ENCODE measurements around the gene JAK3. TPM values are rescaled to one million over a fixed set of nuclear protein-coding genes. Genes with fewer than 3 reads are reported as not detected.

JAK3 gene
- total RNA-seq, 2 donors from 2014 or later, result 1.5 to 10.1 TPM

DNA sequence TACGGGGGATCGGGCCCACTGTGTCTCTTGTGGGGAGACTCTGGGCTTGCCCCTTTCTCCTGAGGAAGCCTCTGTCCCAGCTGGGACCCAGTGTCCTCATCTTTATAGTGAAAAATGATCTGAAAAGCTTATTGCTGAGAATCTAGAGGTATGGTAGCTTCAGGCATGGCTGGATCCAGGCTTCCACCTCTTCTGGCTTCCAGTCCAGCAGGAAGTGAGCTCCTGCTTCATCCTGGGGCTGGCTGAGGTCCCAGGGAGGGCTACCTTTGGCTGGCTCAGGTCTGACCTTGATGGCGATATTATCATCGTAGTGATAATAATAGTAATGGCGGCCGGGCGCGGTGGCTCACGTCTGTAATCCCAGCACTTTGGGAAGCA, 27.0 kb upstream of the JAK3 start:
- TF ChIP-seq, protein P1, sequence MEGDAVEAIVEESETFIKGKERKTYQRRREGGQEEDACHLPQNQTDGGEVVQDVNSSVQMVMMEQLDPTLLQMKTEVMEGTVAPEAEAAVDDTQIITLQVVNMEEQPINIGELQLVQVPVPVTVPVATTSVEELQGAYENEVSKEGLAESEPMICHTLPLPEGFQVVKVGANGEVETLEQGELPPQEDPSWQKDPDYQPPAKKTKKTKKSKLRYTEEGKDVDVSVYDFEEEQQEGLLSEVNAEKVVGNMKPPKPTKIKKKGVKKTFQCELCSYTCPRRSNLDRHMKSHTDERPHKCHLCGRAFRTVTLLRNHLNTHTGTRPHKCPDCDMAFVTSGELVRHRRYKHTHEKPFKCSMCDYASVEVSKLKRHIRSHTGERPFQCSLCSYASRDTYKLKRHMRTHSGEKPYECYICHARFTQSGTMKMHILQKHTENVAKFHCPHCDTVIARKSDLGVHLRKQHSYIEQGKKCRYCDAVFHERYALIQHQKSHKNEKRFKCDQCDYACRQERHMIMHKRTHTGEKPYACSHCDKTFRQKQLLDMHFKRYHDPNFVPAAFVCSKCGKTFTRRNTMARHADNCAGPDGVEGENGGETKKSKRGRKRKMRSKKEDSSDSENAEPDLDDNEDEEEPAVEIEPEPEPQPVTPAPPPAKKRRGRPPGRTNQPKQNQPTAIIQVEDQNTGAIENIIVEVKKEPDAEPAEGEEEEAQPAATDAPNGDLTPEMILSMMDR (IDR thresholded peaks at IDR 0.05), result no peak
- TF ChIP-seq POLR2A (IDR thresholded peaks at IDR 0.05) (no peak), POLR2AphosphoS5 (IDR thresholded peaks at IDR 0.05) (no peak)
- Histone ChIP-seq H3K27ac (no peak overlapping the region), H3K36me3 (no peaks in the 10 kb centered on the region), H3K27me3 (replicated peaks; ENCODE audit: insufficient read depth) (peaks cover 34% of the 10 kb centered on the region), H3K4me3 (no peak overlapping the region), H3K9me3 (no peaks in the 10 kb centered on the region), H3K4me1 (replicated peaks) (no peaks in the 10 kb centered on the region)
- intact Hi-C loops (cut with DNase I), result no loop called here
- 87% methylated on average over 9 of the region's 9 CpGs for WGBS
- no peak for DNase-seq (ENCODE audit: low spot score)

GRCh38 chr19:17873786-17874757, 26.3 kb upstream of the JAK3 start:
- WGBS, result 5% methylated on average over 62 of the region's 63 CpGs
- H3K4me3 ChIP-seq, result no peak overlapping the region
- H3K27ac ChIP-seq, result no peak overlapping the region
- peaks cover 34% of the 10 kb centered on the region for H3K27me3 ChIP-seq (replicated peaks; ENCODE audit: insufficient read depth)
- no peaks in the 10 kb centered on the region for H3K4me1 ChIP-seq (replicated peaks)
- intact Hi-C loops (cut with DNase I), result no loop called here
- TF ChIP-seq POLR2A (IDR thresholded peaks at IDR 0.05), result no peak
- TF ChIP-seq, protein P1 (IDR thresholded peaks at IDR 0.05), result no peak
- no peak for TF ChIP-seq POLR2AphosphoS5 (IDR thresholded peaks at IDR 0.05)
- no peak for DNase-seq (ENCODE audit: low spot score)
- no peaks in the 10 kb centered on the region for H3K36me3 ChIP-seq
- H3K9me3 ChIP-seq, result no peaks in the 10 kb centered on the region

- H3K9me3 ChIP-seq, result no peaks in the 10 kb centered on the region
- no peak overlapping the region for H3K4me3 ChIP-seq
- no peak for DNase-seq (ENCODE audit: low spot score)
- TF ChIP-seq, protein P1 (IDR thresholded peaks at IDR 0.05), result no peak
- TF ChIP-seq POLR2A (IDR thresholded peaks at IDR 0.05) (no peak), POLR2AphosphoS5 (IDR thresholded peaks at IDR 0.05) (no peak)
- H3K4me1 ChIP-seq (replicated peaks), result no peaks in the 10 kb centered on the region
- peaks cover 34% of the 10 kb centered on the region for H3K27me3 ChIP-seq (replicated peaks; ENCODE audit: insufficient read depth)
- 6% methylated on average over 51 of the region's 61 CpGs for WGBS
- H3K27ac ChIP-seq, result no peak overlapping the region
- intact Hi-C loops (cut with DNase I), result no loop called here
- H3K36me3 ChIP-seq, result no peaks in the 10 kb centered on the region
These were observed 24.6 kb upstream of the JAK3 start for GRCh38 chr19:17872251-17873001.

DNA sequence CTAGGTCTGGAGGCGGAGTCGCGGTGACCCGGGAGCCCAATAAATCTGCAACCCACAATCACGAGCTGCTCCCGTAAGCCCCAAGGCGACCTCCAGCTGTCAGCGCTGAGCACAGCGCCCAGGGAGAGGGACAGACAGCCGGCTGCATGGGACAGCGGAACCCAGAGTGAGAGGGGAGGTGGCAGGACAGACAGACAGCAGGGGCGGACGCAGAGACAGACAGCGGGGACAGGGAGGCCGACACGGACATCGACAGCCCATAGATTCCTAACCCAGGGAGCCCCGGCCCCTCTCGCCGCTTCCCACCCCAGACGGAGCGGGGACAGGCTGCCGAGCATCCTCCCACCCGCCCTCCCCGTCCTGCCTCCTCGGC, 24.1 kb upstream of the JAK3 start, which contains the start of gene SLC5A5:
TSS of gene SLC5A5 (plus strand) at position 68 of the 373 bp plus-strand sequence. CDS start 375 bp downstream, outside the sequence.
- Histone ChIP-seq H3K4me3 (no peak within 1 kb of the TSS), H3K27me3 (replicated peaks; ENCODE audit: insufficient read depth) (peaks cover 34% of the 10 kb centered on the region), H3K9me3 (no peaks in the 10 kb centered on the region), H3K27ac (no peak within 1 kb of the TSS), H3K4me1 (replicated peaks) (no peaks in the 10 kb centered on the region), H3K36me3 (no peaks in the 10 kb centered on the region)
- 2% methylated on average over 26 of the region's 26 CpGs for WGBS
- TF ChIP-seq POLR2A (IDR thresholded peaks at IDR 0.05) (no peak), POLR2AphosphoS5 (IDR thresholded peaks at IDR 0.05) (no peak)
- TF ChIP-seq, protein P1 (IDR thresholded peaks at IDR 0.05), result no peak
- intact Hi-C loops (cut with DNase I), result no loop called here
- no peak for DNase-seq (ENCODE audit: low spot score)
